Natural killer cell (primary cell): ENCODE results near the gene ROBO1. TPM values are rescaled to one million over a fixed set of nuclear protein-coding genes. Genes with fewer than 3 reads are reported as not detected.

Experiments used
- ATAC-seq, 3 donors: fragments of 150-1000 bp in 2 of 3; fragments of 200-7000 bp in 1 of 3; cut with Tn5 transposase; 1 replicate in 1 of 3; 2 replicates in 2 of 3; pipeline ENCODE4 v1.10.0; 2021; ENCODE audit warnings: mild to moderate bottlenecking in 2 of 3, moderate library complexity in 2 of 3
- DNase-seq, 2 donors: peaks; one replicate each; pipeline versions ENCODE4 v3.0.0 to v3.0.0-alpha.2; 2013 to 2021; ENCODE audit warnings: mixed read lengths in 1 of 2
- H3K27ac ChIP-seq: one replicate; pipeline ENCODE4 v1.5.1; 2013; ENCODE audit warnings: mild to moderate bottlenecking, low read length
- H3K27me3 ChIP-seq: one replicate; pipeline ENCODE4 v1.6.1; 2013; ENCODE audit warnings: low read length; ENCODE audit not compliant: control insufficient read depth, insufficient read depth
- H3K36me3 ChIP-seq: one replicate; pipeline ENCODE4 v1.6.1; 2013; ENCODE audit warnings: low read length; ENCODE audit not compliant: control insufficient read depth, insufficient read depth
- H3K4me1 ChIP-seq: one replicate; pipeline ENCODE4 v1.6.1; 2013; ENCODE audit warnings: low read length; ENCODE audit not compliant: control insufficient read depth, insufficient read depth
- H3K4me3 ChIP-seq: one replicate; pipeline ENCODE4 v1.5.1; 2013; ENCODE audit warnings: low read length
- H3K9me3 ChIP-seq: one replicate; pipeline ENCODE4 v1.6.1; 2013; ENCODE audit warnings: low read length; ENCODE audit not compliant: control insufficient read depth, insufficient read depth
- H3K27ac Mint-ChIP-seq, 2 donors: one replicate each; pipeline ENCODE4 v1.8.0; 2022; ENCODE audit warnings: mild to moderate bottlenecking in 2 of 2, mixed read lengths in 2 of 2, moderate library complexity in 1 of 2
- H3K27me3 Mint-ChIP-seq, 2 donors: one replicate each; pipeline ENCODE4 v1.8.0; 2022; ENCODE audit warnings: low read depth in 2 of 2, mixed read lengths in 2 of 2
- H3K36me3 Mint-ChIP-seq: one replicate; pipeline ENCODE4 v1.8.0; 2022; ENCODE audit warnings: mixed read lengths
- H3K4me1 Mint-ChIP-seq, 2 donors: one replicate each; pipeline ENCODE4 v1.8.0; 2022; ENCODE audit warnings: mixed read lengths in 2 of 2
- H3K4me3 Mint-ChIP-seq: one replicate; pipeline ENCODE4 v1.8.0; 2022; ENCODE audit warnings: mild to moderate bottlenecking, moderate library complexity, mixed read lengths
- H3K9me3 Mint-ChIP-seq, 2 donors: one replicate each; pipeline ENCODE4 v1.8.0; 2022; ENCODE audit warnings: mixed read lengths in 2 of 2
- CTCF ChIP-seq: fragments of 200-600 bp; IDR thresholded peaks from one replicate; pipeline ENCODE4 v1.8.0; 2022; ENCODE audit warnings: antibody characterized with exemption
- WGBS: methylation state at CpG from one replicate; pipeline ENCODE4 v1.1.7; 2013; ENCODE audit warnings: missing lambda C conversion rate; ENCODE audit not compliant: insufficient coverage; 5-methylcytosine and 5-hydroxymethylcytosine counted together
- intact Hi-C: fragments of 100-400 bp; cut with micrococcal nuclease; formaldehyde crosslinking; loops from one replicate; pipeline ENCODE4 v1.14.2; 2022
- total RNA-seq, 4 donors: library from RNA; stranded (reverse); fragments of 120-200 nt in 1 of 4; gene quantifications; one replicate each; pipeline versions ENCODE4 v1.2.3 to v1.2.4, GENCODE V29; 2013 to 2022

Gene ROBO1
- total RNA-seq, 3 donors from 2014 or later (not counting 1 experiment from before 2014, with no cell fraction given), result 0.07 TPM; not detected in 2

- Histone ChIP-seq H3K4me3 (no peak overlapping the region), H3K4me1 (no peaks in the 10 kb centered on the region), H3K27ac (no peak overlapping the region), H3K9me3 (peaks cover 6% of the 10 kb centered on the region), H3K27me3 (no peaks in the 10 kb centered on the region), H3K36me3 (no peaks in the 10 kb centered on the region)
- Mint-ChIP-seq H3K27me3 (no peaks in the 10 kb centered on the region), H3K4me1 (no peaks in the 10 kb centered on the region), H3K4me3 (no peak overlapping the region), H3K27ac (no peak overlapping the region), H3K36me3 (no peaks in the 10 kb centered on the region), H3K9me3 (peaks cover 6 to 18% of the 10 kb centered on the region in 2 donors)
- DNase-seq (no peak), ATAC-seq (no peak)
- intact Hi-C loops, result no loop called here
- WGBS, result no CpG with 5 or more reads among the region's 2 CpGs
- TF ChIP-seq CTCF, result no peak
Observed at GRCh38 chr3:78804251-78805037, 963.4 kb downstream of the ROBO1 start.

GRCh38 chr3:78802562-78802930 lies 965.3 kb downstream of the ROBO1 start:
- Histone ChIP-seq H3K27me3 (no peaks in the 10 kb centered on the region), H3K9me3 (peaks cover 6% of the 10 kb centered on the region), H3K36me3 (no peaks in the 10 kb centered on the region), H3K4me3 (no peak overlapping the region), H3K27ac (no peak overlapping the region), H3K4me1 (no peaks in the 10 kb centered on the region)
- Mint-ChIP-seq H3K9me3 (peaks cover 10 to 18% of the 10 kb centered on the region in 2 donors), H3K4me3 (no peak overlapping the region), H3K4me1 (no peaks in the 10 kb centered on the region), H3K27ac (no peak overlapping the region), H3K27me3 (no peaks in the 10 kb centered on the region), H3K36me3 (no peaks in the 10 kb centered on the region)
- no peak for DNase-seq
- 67% methylated on average over 1 of the region's 1 CpG for WGBS
- ATAC-seq, result no peak
- intact Hi-C loops, result no loop called here
- TF ChIP-seq CTCF, result no peak

- H3K4me3 Mint-ChIP-seq, result no peak overlapping the region
- H3K36me3 Mint-ChIP-seq, result no peaks in the 10 kb centered on the region
- Histone ChIP-seq H3K9me3 (peaks cover 6% of the 10 kb centered on the region), H3K36me3 (no peaks in the 10 kb centered on the region), H3K4me1 (no peaks in the 10 kb centered on the region), H3K27me3 (no peaks in the 10 kb centered on the region), H3K4me3 (no peak overlapping the region), H3K27ac (no peak overlapping the region)
- H3K27ac Mint-ChIP-seq, result no peak overlapping the region
- DNase-seq, result no peak
- ATAC-seq, result no peak
- H3K4me1 Mint-ChIP-seq, result no peaks in the 10 kb centered on the region
- peaks cover 10 to 16% of the 10 kb centered on the region in 2 donors for H3K9me3 Mint-ChIP-seq
- no peaks in the 10 kb centered on the region for H3K27me3 Mint-ChIP-seq
- intact Hi-C loops, result no loop called here
- no peak for TF ChIP-seq CTCF
Observed at GRCh38 chr3:78801926-78802561, 965.8 kb downstream of the ROBO1 start.
